ENCODE data around the gene NDST4.
"Not testable (repeated sequence)": the region's sequence is repeated elsewhere in the genome, so short reads cannot be mapped to it uniquely, and the experiment has no call there.

The NDST4 gene

DNA sequence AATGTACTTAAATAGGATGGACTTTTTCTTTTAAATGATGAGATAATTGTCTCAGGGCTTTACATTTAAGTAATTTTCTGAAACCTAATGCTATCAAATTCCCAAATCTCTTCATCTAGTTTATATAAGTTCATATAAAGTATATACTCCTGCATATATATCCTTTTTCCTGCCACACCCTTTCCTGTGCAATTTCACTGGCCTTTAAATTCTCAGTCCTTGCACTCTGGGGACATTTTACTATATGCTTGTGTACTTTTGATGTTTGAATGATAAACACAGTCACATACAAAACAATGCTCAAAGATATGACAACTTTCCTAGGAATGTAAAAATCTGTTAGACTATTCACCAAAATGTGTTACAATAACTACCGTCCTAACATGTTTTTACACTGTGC, 60.1 kb downstream of the NDST4 start:
- DNase-seq, result no peak

DNA sequence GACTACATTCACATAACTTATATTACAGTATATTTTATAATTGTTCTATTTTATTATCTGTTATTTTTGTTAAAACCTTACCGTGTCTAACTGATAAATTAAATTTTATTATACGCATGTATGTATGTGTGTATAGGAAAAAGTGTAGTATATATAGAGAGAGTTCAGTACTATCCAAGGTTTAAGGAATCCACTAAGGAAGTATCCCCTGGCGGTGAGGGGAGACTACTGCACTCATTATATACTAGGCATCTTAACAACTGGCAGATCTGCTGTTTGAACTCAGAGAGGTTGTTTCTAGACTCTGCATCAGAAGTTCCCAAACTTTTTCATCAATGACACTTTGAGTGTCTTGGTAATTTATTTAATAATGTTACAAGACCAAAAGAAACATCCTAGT, 70.9 kb downstream of the NDST4 start:
- no peak for DNase-seq

DNA sequence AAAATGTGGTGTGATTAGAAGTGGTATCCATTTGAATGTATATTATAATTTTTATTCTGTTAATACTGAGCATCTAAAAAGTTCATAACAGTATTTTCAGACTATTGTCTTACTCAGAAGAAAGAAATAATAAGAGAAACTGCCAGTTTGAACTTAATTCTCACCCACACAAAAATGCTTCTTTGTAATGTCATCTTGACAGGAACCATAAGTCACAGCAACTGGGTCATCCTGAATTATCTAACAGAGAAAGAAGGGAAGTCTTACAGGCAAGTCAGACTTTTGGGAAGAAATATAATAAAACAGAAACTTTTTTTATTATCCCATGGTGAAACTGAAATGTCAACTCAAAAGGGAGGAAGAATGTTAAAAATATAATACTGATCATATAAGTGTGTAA, 83.1 kb downstream of the NDST4 start:
- no peak for DNase-seq

DNA sequence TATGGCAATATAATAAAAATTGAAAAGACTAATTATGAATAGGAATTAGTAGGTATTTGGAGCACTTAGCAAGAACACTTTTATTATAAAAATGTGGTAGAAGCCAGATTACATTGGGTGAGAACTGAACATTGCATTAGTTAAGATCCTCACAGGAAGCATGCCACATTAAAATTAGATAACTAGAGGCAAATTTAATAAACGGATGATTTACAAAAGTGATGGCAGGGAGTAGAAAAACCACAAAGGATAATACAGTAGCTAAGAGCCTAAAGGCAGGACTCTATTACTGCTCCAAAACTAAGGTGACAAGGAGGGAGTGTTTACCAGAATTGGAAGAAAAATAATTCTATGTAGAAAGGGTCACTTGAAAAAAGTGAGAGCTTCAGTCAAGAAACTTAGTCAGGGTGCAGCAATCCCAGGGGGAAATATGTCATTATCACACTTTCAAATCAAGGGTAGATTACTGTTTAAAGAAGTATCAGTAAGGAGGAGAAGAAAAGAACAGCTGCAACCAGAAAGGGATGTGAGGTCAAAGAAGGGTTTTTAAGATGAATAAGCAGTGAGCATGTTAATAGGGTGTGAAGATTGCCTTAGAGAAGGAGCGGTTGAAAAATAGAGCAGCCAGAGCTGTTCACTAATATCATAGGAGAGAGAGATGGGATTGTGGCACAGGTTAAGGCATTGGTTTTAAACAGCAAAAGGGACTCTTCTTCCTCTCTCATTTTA, 84.6 kb downstream of the NDST4 start:
- no peak for DNase-seq

DNA sequence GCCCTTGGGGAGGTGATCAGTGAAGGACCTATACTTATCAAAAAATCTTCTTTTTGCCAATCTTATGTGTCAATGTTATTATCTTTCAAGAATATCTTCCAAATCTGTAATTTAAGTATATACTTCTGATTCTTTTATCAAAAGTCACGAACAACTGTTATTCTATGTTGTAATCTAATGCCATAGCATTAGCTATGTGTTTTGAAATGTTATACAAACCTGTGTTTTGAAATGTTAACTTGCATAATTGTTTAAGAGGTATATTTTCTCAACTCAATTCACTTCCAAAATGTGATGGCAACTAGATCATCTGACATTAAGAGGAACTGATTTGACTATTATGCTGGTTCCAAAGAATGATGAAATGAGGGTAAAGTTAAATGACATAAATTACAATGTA, 113.5 kb downstream of the NDST4 start:
- DNase-seq, result no peak

DNA sequence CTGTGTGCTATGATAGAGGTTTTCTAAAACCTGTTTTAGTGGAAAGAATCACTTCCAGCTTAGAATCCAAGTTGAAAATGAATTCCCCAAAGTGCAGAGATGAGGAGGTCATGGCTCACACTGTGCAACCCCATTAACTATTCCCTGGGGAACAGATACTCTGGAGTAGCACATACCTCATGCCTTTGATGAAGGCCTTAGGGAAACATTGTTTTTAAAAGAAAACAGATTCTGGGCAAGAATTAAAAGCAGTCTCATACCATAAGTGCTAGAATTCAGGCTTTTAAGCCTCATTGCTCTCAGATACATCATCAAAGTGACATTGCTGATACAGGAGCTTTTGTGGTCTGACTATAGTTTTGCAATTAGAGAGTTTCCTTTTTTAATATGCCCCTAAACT, 115.1 kb downstream of the NDST4 start:
- DNase-seq, result no peak

DNA sequence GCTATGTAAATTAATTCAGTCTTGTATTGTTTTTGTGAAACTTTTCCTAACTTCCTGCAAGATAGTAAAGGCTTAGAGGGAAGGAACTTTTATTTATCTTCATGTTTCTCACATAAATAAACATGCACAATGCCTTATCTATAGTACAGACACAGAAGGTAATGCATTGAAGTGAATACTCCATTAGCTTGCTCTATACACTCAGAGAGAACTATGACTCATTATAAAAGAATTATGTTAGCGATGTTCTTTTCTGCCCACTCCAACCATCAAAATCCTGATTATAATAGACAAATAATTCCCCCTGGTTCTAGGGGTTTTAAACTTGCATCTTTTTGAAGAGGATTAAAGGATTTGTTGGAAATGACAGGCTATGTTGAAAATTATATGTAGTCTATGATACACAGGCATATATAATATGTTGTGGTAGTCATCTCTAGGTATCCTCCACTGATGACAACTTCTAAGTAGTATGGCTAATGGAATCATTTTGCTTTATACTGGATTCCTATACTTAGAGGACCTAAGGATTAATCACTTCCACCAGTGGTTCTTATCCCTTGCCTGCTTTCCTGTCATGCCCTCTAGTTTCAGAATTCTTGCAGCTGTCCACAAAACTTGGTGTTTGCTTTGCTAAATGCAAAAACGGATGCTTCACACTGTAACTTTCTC, 115.7 kb downstream of the NDST4 start:
- DNase-seq, result no peak

DNA sequence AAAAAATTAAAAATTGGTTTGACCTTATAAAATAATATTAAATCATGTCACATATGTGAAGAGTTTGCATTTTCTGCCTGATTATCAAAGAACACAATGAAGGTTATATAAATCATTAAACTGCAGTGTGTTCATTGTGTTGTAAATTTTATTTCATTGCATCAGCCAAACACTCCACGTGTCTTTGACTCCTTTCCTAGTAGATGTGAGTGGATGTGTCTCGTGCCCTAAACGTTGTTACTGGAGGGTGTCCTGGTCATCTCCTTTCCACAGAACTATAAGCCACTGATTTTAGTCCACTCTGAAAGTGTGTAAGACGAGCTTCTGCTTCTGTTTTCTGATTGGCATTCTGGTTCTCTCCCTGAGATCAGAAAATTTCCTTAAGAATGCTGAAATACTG, 127.3 kb downstream of the NDST4 start:
- no peak for DNase-seq

DNA sequence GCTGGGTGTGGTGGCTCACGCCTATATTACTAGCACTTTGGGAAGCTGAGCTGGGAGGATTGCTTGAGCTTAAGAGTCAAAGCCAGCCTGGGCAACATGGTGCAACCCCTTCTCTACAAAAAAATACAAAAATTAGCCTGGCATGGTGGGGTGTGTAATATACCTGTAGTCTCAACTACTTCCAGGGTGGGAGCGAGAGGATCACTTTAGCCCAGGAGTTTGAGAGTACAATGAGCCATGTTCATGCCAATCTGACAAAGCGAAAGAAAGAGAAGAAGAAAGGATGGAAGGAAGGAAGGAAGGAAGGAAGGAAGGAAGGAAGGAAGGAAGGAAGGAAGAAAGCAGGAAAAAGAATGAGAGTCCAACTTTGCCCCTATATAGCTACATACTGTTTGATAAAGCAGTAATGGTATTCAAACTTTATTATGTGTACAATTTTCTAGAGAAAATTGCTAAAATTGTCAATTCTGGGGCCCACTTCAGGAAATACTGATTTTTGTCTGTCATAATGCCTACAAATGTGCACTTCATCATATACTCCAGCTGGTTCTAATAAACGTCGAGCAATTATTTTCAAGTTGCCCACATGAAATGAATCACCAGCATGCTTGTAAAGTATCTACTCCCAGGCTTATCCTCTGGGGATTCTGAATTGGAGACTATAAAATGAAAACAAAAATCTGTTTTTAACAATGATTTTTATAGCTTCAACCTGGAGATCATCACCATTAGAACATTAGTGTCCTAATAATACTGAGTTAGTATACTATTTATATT, 132.3 kb downstream of the NDST4 start:
- DNase-seq, result no peak

DNA sequence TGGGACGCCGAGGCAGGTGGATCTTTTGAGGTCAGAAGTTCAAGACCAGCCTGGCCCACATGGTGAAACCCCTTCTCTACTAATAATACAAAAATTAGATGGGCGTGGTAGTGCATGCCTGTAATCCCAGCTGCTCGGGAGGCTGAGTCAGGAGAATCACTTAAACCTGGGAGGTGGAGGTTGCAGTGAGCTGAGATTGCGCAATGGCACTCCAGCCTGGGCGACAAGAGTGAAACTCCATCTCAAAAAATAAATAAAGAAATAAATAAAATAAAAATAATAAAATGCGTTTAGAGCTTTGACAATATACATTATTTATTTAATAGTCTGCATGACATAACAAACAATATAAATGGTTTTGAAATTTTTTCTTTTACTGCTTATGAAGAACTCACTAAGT, 133.0 kb downstream of the NDST4 start:
- not testable (repeated sequence) for DNase-seq

DNA sequence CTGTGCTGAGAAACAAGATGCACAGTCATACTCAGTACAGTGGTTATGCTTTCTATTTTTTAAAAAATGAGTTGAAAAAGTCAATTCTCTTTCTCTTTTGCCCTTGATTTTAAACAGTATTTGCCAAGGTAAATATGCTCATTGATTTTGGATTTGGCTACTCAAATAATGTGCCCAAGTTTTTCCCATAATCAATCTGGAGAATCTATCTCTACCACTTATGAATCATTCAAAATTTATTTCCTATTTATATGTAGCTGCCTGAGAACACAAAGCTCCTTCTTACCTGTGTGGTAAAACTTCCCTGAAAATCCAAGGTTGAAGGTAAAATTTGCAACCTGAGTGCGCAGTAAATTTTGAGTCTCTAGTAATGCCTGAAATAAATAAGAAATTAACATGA, 136.5 kb downstream of the NDST4 start:
- no peak for DNase-seq

DNA sequence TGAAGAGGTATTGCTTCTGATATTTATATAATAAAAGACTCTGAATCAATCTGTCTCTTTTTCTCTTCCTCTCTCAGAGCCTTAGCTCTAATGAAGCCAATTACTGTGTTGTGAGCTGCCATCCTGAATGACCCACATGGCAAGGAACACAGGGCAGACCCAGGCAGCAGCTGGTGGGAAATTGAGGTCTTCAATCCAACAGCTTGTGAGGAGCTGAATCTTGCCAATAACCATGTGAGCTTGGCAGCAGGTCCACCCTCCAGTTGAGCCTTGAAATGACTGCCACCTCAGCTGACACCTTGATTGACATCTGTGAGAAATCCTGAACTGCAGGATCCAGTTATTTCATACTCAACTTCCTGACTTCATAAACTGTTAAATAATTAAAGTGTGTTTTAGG, 149.4 kb downstream of the NDST4 start:
- no peak for DNase-seq

DNA sequence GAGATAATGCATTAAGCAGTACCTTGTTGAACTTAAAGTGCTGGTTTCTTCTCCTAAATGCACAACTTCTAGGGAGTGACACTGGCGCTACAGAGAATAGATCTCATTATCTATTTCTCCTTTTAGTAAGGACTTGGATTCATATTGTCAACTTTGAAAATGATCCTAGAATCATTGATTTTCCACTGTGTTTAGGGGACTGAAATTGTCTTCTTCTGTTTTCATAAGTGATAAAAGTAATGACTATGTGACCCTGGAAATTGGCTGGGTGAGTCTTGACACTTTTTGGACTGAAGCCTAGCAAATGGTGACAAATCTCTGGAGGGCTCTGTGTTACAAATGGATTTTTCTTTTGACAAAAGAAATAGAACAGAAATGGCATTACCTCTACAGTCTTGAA, 167.8 kb downstream of the NDST4 start:
- DNase-seq, result no peak

DNA sequence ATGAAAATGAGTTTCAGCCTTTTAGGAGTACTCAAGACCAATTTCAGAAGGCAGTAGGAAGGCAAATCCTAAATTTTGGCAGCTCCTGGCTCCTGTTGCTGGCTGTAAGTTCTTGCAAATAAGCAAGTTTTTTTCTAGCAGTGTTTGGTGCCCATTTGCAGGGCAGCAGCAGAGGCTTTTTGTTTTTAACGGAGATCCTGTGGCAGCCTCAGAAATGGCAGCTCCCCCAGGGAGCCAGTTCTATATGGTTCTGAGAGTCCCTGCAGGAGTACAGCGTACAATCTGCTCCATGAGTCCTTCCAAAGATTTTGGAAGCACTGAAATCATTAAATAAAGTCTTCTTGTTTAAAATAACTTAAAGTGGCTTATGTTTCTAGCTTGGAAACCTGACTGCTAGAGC, 171.9 kb downstream of the NDST4 start:
- no peak for DNase-seq

DNA sequence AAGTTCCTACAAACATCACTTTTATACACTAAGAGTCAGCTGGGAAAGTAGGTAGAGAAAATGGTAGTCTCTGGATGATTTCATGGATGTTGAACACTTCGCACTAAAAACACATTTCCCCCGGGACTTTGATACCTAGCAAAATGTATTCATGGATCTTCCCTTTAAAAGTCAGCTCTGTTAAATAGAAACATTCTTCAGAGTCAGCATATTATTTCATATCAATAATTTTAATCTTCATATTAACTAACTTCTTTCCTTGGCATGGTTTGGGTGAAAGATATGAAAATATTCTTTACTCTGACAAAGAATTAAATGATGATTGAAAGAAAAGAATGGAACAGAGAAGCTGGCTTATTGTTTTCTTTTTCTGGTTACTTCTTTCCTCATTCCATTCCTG, 185.5 kb downstream of the NDST4 start:
- DNase-seq, result no peak

DNA sequence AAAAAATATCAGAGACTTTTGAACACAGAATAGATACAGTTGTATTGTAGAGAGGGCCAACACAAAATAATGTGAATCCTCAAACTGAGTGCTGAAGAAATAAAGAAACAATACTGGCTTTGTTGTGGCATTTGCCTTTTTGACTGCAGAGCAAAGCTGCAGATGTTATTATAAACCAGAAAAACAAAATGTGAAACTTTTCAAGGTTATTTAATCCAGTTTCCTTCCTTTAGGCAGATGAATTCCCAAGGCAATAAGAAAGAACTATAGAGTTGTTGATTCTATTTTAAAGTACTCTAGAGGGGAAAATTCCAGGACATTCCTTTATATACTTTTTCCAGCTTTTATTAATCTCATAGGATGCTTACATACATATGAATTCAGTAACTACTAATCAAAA, 186.8 kb downstream of the NDST4 start:
- DNase-seq, result no peak

DNA sequence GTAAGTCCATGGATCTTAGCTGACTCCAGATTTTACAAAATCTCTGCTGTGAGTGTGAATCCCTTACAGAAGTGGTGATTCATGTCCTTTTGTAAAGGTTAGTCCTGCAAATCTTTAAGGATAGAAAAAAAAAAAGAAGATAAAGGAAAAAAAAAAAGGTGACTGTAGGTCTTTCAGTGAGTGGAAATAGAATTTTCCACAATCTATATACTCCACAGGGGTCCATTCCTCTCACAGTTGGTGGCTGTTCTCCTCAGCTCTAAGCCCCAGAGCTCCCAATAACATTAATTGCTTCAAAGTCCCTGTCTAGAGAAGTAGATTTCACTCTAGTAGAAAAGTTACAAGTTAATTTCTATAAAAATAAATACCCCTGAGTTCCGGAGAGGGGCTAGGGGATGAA, 189.1 kb downstream of the NDST4 start:
- no peak for DNase-seq

DNA sequence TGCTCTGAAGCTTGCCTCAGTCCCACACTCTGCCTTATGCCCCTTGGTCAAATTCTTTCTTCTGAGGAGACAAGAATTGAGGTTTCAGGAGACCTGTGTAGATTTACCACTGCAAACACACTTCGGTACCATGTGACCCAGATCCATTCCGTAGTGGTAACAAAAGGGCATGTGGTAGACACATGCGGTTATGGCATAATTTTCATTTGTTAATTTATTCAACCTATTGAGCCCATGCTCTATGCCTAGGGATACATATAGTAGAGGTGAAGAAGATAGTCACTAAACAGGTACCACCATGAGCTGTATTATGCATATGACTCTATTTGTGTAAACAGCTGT, 190.9 kb downstream of the NDST4 start:
- no peak for DNase-seq

DNA sequence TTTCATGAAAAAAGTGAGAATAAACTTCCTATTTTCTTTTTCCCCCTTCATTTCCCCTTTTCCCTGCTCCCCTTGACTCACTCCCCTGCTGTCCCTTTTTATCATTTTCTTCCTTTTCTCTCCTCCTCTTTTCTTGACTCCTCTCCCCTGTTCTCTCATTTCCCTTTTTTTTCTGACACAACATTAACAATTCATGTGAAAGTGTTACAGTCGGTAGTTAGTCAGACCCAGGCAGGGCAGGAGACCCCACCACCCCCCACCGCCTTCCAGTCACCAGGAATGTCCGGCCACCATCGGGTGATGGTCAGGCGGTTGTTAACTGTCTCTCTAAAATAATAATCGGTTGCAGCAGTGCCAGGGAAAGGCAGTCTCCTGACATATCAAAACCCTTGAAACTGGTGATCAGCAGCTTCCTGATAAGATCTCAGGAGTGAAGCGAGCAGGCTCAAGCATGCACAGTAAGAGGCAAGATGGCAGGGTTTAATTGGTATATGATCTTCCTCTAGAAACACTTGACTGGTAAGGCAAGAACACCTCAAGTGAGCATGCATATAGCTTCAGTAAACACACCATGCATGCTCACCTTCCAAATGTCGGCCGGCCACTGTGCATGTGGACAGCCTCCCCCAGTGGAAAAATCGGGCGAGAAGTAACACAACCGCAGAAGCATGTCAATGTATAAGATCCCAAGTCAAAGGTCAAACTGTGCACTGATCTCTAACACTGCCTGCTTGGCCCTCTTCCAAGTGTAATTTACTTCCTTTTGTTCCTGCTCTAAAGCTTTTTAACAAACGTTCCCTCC, 191.4 kb downstream of the NDST4 start:
- no peak for DNase-seq

DNA sequence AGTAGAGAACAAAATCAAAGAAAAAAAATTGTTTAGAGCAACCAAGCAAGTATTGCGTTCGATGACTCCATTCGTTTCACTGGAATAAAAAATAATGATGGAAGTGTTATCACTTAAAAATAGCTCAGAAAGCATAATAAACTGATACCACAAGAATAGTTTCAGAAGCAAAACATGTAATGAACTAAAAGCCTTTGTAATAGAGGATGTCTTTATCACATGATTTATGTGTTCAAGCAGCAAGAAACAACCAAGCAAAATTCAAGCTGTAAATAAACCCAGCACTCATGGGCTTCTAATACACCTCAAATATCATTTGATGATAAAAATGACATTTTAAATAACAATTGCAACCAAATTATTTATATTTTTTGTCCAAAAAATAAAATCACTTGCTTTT, 192.2 kb downstream of the NDST4 start:
- no peak for DNase-seq

DNA sequence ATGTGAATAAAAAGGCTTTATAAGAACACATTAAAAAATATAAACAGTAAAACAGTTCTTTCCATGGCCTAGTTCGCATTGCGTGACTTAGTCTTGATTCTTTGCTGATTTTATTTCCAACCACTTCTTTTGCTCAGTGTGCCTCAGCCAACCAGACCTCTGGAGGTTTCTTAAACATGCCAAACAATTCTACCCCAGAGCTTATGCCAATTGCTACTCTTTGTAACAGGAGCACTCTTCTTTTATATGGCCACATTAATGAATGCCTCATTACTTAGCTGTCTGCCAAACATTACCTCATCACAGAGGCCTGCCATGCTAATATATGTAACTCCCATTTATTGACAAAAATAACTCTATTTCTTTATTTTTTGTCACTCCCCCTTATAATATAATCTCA, 202.3 kb downstream of the NDST4 start:
- no peak for DNase-seq

DNA sequence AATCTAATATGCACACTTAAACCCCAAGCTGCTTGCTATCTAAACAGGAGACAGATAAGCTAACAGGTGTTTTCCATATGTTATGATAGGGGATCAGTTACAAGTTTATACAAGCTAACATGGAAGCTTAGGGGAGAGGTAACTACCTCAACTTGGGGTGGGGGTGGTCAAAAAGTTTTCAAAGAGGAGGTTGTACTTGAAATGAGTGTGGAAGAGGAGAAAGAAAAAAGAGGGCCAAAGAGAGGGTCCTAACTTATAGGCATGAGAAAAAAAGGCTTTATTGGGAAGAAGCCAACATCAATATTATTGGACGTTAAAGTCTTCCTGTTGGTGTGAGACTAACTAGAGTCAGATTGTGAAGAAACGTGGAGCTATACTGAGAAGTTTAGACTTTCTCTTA, 205.9 kb downstream of the NDST4 start:
- DNase-seq, result no peak

DNA sequence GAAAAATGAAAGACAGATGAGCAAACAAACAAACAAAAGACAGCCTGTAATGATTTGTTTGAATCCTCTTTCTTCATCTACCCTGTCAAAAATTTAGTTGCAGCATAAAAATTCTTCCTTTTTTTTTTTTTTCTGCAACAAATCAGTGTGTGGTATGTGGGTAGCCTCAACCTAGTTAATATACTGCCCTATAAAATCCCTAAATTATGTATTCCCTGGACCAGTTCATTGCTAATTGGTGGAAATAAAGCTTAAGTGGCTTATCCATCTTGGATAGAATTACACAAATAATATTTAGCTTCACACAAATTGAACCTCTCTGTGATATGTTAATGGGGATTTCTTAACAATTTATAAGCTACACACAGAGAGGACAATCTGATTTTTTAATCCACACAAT, 208.4 kb downstream of the NDST4 start:
- DNase-seq, result no peak

DNA sequence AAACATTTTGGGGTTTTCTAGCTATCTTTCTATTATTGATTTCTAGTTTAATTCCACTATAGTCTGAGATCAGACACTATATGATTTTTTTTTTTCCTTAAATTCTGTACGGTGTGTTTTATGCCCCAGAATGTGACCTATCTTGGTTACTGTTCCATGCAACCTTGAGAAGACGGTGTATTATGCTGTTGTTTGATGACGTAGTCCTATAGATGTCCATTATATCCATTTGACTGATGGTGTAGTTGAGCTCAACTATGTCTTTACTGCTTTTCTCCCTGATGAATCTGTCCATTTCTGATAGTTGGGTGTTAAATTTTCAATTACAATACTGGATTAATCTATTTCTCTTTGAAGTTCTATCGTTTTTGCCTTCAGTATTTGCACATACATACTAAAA, 212.5 kb downstream of the NDST4 start:
- DNase-seq, result no peak
